H7 (cell line): ENCODE results near the gene TLX2. TPM values are rescaled to one million over a fixed set of nuclear protein-coding genes. Genes with fewer than 3 reads are reported as not detected.
A peak's percentile ranks its signal among the peaks of the same experiment; 100 is the strongest.

Experiments
- DNase-seq: peaks from one replicate; pipeline ENCODE4 v3.0.0; 2012
- H3K27me3 ChIP-seq: 2 replicates; pipeline ENCODE4 v1.6.0; 2011; ENCODE audit warnings: mild to moderate bottlenecking, low read length; ENCODE audit not compliant: control insufficient read depth, insufficient read depth
- H3K36me3 ChIP-seq: replicated peaks from 2 replicates; pipeline ENCODE4 v1.5.1; 2011; ENCODE audit warnings: low read length; ENCODE audit not compliant: control insufficient read depth, insufficient read depth
- H3K4me3 ChIP-seq: 2 replicates; pipeline ENCODE4 v1.5.1; 2011; ENCODE audit warnings: low read depth, mild to moderate bottlenecking, control low read depth, low read length, moderate library complexity; ENCODE audit not compliant: insufficient read depth
- total RNA-seq: library from RNA; depleted of rRNA; stranded (reverse); fragments of >200 nt; shearing (Covaris generic); gene quantifications from 2 replicates; pipeline ENCODE4 v1.2.3, GENCODE V29; 2014

The TLX2 gene
- total RNA-seq, 1 experiment from 2014 or later = not detected

- Histone ChIP-seq H3K36me3 (no peaks in the 10 kb centered on the region), H3K4me3 (peak overlapping the region; percentile 34), H3K27me3 (peaks cover 97% of the 10 kb centered on the region)
- DNase-seq = peak; percentile 85
Observed at GRCh38 chr2:74515271-74515980, 1.2 kb downstream of the TLX2 start.

GRCh38 chr2:74515981-74516633 is 1.9 kb downstream of the TLX2 start:
- no peaks in the 10 kb centered on the region for H3K36me3 ChIP-seq
- H3K27me3 ChIP-seq = peaks cover 94% of the 10 kb centered on the region
- DNase-seq = peak; percentile 98
- H3K4me3 ChIP-seq = peak overlapping the region; percentile 34

GRCh38 chr2:74516650-74517049 is 2.4 kb downstream of the TLX2 start:
- H3K4me3 ChIP-seq = no peak overlapping the region
- DNase-seq = no peak
- no peaks in the 10 kb centered on the region for H3K36me3 ChIP-seq
- peaks cover 91% of the 10 kb centered on the region for H3K27me3 ChIP-seq

GRCh38 chr2:74522516-74522915 is 8.3 kb downstream of the TLX2 start:
- H3K36me3 ChIP-seq = peaks cover 11% of the 10 kb centered on the region
- peak; percentile 14 for DNase-seq
- H3K4me3 ChIP-seq = no peak overlapping the region
- peaks cover 49% of the 10 kb centered on the region for H3K27me3 ChIP-seq

GRCh38 chr2:74524005-74524404 is 9.8 kb downstream of the TLX2 start:
- peaks cover 34% of the 10 kb centered on the region for H3K27me3 ChIP-seq
- peak; percentile 22 for DNase-seq
- peaks cover 17% of the 10 kb centered on the region for H3K36me3 ChIP-seq
- no peak overlapping the region for H3K4me3 ChIP-seq

GRCh38 chr2:74524955-74525716 is 10.9 kb downstream of the TLX2 start:
- Histone ChIP-seq H3K36me3 (peaks cover 17% of the 10 kb centered on the region), H3K27me3 (peaks cover 23% of the 10 kb centered on the region), H3K4me3 (no peak overlapping the region)
- DNase-seq = peak; percentile 15

GRCh38 chr2:74525717-74526648 is 11.7 kb downstream of the TLX2 start, which contains the start of gene DQX1:
TSS of gene DQX1 (minus strand) at chr2:74526231. CDS start at chr2:74525729, 502 bp downstream.
- Histone ChIP-seq H3K4me3 (no peak within 1 kb of the TSS), H3K36me3 (peaks cover 17% of the 10 kb centered on the region), H3K27me3 (peaks cover 23% of the 10 kb centered on the region)
- DNase-seq = peak; percentile 75

- Histone ChIP-seq H3K36me3 (peaks cover 18% of the 10 kb centered on the region), H3K27me3 (peaks cover 18% of the 10 kb centered on the region), H3K4me3 (no peak overlapping the region)
- peak; percentile 26 for DNase-seq
Observed at GRCh38 chr2:74526649-74527230, 12.5 kb downstream of the TLX2 start.

GRCh38 chr2:74527741-74528140 is 13.5 kb downstream of the TLX2 start:
- Histone ChIP-seq H3K36me3 (peaks cover 23% of the 10 kb centered on the region), H3K4me3 (no peak overlapping the region), H3K27me3 (peaks cover 9% of the 10 kb centered on the region; the same call in 1 of the 2 replicates)
- no peak for DNase-seq

- no peak for DNase-seq
- peak overlapping the region; percentile 99 for H3K4me3 ChIP-seq
- peaks cover 24% of the 10 kb centered on the region for H3K36me3 ChIP-seq
- peaks cover 5% of the 10 kb centered on the region; the same call in 1 of the 2 replicates for H3K27me3 ChIP-seq
Observed at GRCh38 chr2:74528600-74529356, 14.5 kb downstream of the TLX2 start.

GRCh38 chr2:74529357-74530238 is 15.3 kb downstream of the TLX2 start, which contains the start of the genes AUP1 and HTRA2:
TSS of gene AUP1 (minus strand) at chr2:74529706. CDS start at chr2:74529629, 77 bp downstream.
TSS of gene HTRA2 (plus strand) at chr2:74529933. CDS start at chr2:74530007, 74 bp downstream.
- Histone ChIP-seq H3K4me3 (peak within 1 kb of the TSS; percentile 99), H3K36me3 (peaks cover 24% of the 10 kb centered on the region), H3K27me3 (peaks cover 5% of the 10 kb centered on the region; the same call in 1 of the 2 replicates)
- DNase-seq = peak; percentile 100
